HFF-Myc (cell line): Measurements from ENCODE around the gene LYPD8.
"Not testable (repeated sequence)": the region's sequence is repeated elsewhere in the genome, so short reads cannot be mapped to it uniquely, and the experiment has no call there.

ENCODE experiments used
- DNase-seq: peaks from one replicate; pipeline ENCODE4 v3.0.0-alpha.2; 2011; ENCODE audit warnings: low read depth; ENCODE audit errors: extremely low read depth
- H3K4me3 ChIP-seq: replicated peaks from 2 replicates; pipeline ENCODE4 v1.5.1; 2011; ENCODE audit warnings: low read depth, mild to moderate bottlenecking, control low read depth, low read length
- TF ChIP-seq, protein P1 (sequence below): IDR thresholded peaks from 2 replicates; pipeline ENCODE4 v1.5.1; 2012; ENCODE audit warnings: mild to moderate bottlenecking, low read depth, low read length, control low read depth; ENCODE audit errors: missing control alignments

Gene LYPD8

GRCh38 chr1:248755517-248755916 is at the start of gene LYPD8:
LYPD8 (minus strand) TSS chr1:248755759; CDS start chr1:248751081, 4,678 bp downstream.
- no peak for DNase-seq
- TF ChIP-seq, protein P1, sequence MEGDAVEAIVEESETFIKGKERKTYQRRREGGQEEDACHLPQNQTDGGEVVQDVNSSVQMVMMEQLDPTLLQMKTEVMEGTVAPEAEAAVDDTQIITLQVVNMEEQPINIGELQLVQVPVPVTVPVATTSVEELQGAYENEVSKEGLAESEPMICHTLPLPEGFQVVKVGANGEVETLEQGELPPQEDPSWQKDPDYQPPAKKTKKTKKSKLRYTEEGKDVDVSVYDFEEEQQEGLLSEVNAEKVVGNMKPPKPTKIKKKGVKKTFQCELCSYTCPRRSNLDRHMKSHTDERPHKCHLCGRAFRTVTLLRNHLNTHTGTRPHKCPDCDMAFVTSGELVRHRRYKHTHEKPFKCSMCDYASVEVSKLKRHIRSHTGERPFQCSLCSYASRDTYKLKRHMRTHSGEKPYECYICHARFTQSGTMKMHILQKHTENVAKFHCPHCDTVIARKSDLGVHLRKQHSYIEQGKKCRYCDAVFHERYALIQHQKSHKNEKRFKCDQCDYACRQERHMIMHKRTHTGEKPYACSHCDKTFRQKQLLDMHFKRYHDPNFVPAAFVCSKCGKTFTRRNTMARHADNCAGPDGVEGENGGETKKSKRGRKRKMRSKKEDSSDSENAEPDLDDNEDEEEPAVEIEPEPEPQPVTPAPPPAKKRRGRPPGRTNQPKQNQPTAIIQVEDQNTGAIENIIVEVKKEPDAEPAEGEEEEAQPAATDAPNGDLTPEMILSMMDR, result no peak
- H3K4me3 ChIP-seq, result no peak within 1 kb of the TSS

DNA sequence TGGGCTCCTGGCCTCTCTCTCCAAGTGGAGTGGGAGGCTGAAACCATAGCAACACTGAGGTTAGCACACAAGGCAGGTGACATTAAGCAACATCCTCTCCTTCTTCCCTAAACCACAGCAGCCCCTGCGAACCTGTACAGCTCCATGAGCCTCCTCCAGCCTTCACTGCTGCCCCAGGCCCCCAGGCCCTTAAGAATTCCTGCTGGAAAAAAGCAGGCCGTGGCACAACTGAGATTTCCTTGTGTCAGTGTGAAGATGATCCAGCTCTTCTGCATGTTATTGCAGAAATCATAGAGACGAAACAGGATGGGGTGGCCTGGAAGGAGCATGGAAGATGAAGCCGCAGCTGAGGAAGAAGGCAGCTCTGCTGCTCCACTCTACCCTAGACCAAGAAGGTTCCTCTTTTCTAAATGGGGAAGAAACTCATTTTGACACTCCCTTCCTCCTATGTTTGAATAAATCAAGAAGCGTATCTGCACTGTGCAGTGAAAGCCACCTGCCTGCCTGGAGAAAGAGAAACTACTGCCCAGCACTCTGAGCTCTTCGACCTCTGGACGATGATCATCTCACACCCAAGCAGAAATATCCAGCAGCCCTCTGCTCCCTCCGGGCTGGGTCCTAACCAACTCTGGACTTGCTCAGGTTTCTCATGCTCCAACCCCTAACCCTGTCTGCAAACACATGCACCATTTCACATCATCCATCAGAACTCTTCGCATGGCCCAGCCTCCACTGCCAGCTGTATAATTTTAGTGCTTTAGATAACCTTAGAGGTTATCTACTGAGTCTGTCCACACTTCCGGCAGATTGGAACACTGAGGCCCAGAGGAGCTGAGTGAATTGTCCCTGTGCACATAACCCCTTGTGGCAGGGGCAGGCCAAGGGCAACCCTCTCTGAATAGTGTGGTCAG is 49.5 kb upstream of the LYPD8 start:
- TF ChIP-seq, protein P1, result no peak
- H3K4me3 ChIP-seq, result no peak overlapping the region
- DNase-seq, result no peak

DNA sequence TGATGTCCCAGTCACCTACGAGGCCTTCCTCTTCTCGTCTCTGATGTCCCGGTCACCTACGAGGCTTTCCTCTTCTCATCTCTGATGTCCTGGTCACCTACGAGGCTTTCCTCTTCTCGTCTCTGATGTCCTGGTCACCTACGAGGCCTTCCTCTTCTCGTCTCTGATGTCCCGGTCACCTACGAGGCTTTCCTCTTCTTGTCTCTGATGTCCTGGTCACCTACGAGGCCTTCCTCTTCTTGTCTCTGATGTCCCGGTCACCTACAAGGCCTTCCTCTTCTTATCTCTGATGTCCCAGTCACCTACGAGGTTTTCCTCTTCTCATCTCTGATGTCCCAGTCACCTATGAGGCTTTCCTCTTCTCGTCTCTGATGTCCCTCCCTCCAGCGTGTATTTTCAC is 47.9 kb upstream of the LYPD8 start:
- H3K4me3 ChIP-seq, DNase-seq: not testable (repeated sequence)

DNA sequence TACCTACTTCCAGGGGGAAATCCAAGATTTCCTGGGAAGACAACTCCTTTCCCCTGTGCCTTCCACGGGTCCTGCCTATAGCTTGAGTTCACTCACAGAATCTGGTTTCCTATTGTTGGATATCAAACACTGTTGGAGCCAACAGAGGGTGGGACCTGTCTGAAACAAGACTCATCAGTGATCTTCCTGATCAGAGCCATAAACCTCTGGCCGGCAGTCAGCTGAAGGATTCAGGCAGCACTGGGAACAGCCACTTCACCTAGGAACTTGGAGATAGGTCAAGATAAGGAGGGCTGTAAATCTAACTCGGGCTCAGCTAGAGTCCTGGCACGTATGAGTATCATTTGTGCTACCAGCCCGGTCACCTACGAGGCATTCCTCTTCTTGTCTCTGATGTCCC is 46.9 kb upstream of the LYPD8 start:
- H3K4me3 ChIP-seq, result no peak overlapping the region
- TF ChIP-seq, protein P1, result no peak
- no peak for DNase-seq

GRCh38 chr1:248800459-248800858 is 44.9 kb upstream of the LYPD8 start:
- no peak for DNase-seq
- TF ChIP-seq, protein P1, result no peak
- H3K4me3 ChIP-seq, result no peak overlapping the region

DNA sequence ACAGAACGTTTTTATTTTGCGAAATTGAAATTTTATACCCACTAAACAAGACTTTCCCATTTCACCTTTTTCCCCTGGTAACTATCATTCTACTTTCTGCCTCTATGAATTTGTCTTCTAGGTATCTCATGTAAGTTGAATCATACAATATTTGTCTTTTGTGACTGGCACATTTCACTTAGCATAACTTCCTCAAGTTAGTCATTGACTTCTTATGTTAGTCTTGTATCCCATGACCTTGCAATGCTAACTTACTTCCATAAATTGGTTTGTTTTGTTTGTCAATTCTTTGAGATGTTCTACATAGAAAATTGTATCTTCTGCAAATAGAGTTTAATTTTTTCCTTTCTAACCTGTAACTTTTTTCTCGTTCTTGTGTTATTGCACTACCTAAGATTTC is 43.2 kb upstream of the LYPD8 start:
- TF ChIP-seq, protein P1, result no peak
- DNase-seq, result no peak
- no peak overlapping the region for H3K4me3 ChIP-seq

GRCh38 chr1:248794663-248795062 is 39.1 kb upstream of the LYPD8 start:
- H3K4me3 ChIP-seq, DNase-seq: not testable (repeated sequence)

DNA sequence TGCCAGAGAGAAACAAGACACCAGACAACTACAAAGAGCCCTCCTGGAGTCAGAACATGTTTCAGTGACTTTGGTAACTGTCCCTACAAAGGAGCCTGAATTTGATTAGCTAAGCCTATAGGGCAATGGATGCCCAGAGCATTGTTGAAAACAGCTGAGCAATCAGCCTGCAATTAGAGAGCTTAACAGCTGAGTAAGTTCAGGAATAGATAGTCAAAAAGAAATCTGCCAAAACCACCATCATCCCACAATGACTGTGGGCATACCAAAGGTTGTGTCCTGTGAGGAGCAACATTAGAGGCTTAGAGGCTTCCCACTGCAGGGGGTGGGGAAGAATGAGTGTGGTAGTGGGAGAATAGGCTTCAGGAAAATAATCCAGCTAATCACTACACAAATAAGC is 38.0 kb upstream of the LYPD8 start:
- no peak overlapping the region for H3K4me3 ChIP-seq
- TF ChIP-seq, protein P1, result no peak

More for the DNA sequence above, 38.0 kb upstream of the LYPD8 start:
- DNase-seq, result no peak
